DMS114 treated with DMSO at 0.1 percent for 48 hours (cell line): ENCODE data around the gene RNF213.

Experiments used
- DNase-seq: peaks from one replicate; lab custom pipeline; 2025; ENCODE audit not compliant: unreplicated experiment; lab: John Stamatoyannopoulos, UW

RNF213 gene

GRCh38 chr17:80414508-80414802, 153.8 kb downstream of the RNF213 start:
- no peak for DNase-seq

- peak; percentile 85 for DNase-seq
Observed at GRCh38 chr17:80414803-80415625, 154.4 kb downstream of the RNF213 start, which contains the start of gene ENDOV. Gene ENDOV, plus strand, starts transcription at chr17:80415167. Its CDS starts 28 bp downstream, at chr17:80415195.

GRCh38 chr17:80415626-80416137, 155.0 kb downstream of the RNF213 start:
- no peak for DNase-seq

- DNase-seq, result no peak
Observed at GRCh38 chr17:80416260-80416939, 155.7 kb downstream of the RNF213 start.

- DNase-seq, result no peak
Observed at GRCh38 chr17:80416940-80417293, 156.3 kb downstream of the RNF213 start.

- DNase-seq, result no peak
Observed at GRCh38 chr17:80418589-80418988, 157.9 kb downstream of the RNF213 start.

- no peak for DNase-seq
Observed at GRCh38 chr17:80419255-80419654, 158.6 kb downstream of the RNF213 start.

GRCh38 chr17:80421381-80422090, 160.9 kb downstream of the RNF213 start:
- no peak for DNase-seq

- no peak for DNase-seq
Observed at GRCh38 chr17:80422276-80422675, 161.6 kb downstream of the RNF213 start.

- DNase-seq, result no peak
Observed at GRCh38 chr17:80422981-80423380, 162.3 kb downstream of the RNF213 start.

GRCh38 chr17:80423536-80424225, 163.0 kb downstream of the RNF213 start:
- no peak for DNase-seq

GRCh38 chr17:80424261-80424660, 163.6 kb downstream of the RNF213 start:
- no peak for DNase-seq

GRCh38 chr17:80424878-80425765, 164.5 kb downstream of the RNF213 start:
- no peak for DNase-seq

GRCh38 chr17:80425835-80426426, 165.3 kb downstream of the RNF213 start:
- no peak for DNase-seq

- no peak for DNase-seq
Observed at GRCh38 chr17:80426671-80427326, 166.1 kb downstream of the RNF213 start.

GRCh38 chr17:80427366-80428282, 167.0 kb downstream of the RNF213 start:
- no peak for DNase-seq

GRCh38 chr17:80428363-80428762, 167.7 kb downstream of the RNF213 start:
- no peak for DNase-seq

GRCh38 chr17:80428796-80429195, 168.1 kb downstream of the RNF213 start:
- DNase-seq, result no peak
